Medulla oblongata (tissue), 1 donor: ENCODE results near the gene ZNF629.

Experiments
- DNase-seq: peaks from one replicate; pipeline ENCODE4 v3.0.0-alpha.2; 2015; ENCODE audit errors: extremely low spot score

Gene ZNF629

GRCh38 chr16:30767767-30768465, 19.1 kb downstream of the ZNF629 start:
- DNase-seq: no peak

- no peak for DNase-seq
Measured at GRCh38 chr16:30766933-30767284, 20.1 kb downstream of the ZNF629 start.

DNA sequence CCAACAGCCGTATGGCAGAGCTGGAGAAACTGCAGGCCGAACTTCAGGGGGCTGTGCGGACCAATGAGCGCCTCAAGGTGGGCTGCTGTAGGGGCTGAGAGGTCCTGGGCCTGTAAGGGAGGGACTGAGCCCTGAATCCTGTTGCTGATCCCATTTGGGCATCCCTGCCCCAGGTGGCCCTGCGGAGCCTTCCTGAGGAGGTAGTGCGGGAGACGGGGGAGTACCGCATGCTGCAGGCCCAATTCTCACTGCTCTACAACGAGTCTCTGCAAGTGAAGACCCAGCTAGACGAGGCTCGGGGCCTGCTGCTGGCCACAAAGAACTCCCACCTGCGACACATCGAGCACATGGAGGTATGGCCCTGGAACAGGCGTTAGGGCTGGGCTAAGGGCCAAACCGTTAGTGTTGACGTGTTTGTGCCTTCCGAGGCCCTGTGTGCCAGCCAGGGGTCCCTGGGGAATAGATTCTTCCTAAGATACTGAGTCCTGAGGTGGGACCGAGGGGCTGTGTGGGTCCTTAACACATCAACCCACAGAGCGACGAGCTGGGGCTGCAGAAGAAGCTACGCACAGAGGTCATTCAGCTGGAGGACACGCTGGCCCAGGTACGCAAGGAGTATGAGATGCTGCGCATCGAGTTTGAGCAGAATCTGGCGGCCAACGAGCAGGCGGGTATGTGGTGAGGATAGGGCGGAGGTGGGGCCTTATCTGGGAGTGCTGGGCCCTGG, 20.6 kb downstream of the ZNF629 start:
- DNase-seq: no peak

DNA sequence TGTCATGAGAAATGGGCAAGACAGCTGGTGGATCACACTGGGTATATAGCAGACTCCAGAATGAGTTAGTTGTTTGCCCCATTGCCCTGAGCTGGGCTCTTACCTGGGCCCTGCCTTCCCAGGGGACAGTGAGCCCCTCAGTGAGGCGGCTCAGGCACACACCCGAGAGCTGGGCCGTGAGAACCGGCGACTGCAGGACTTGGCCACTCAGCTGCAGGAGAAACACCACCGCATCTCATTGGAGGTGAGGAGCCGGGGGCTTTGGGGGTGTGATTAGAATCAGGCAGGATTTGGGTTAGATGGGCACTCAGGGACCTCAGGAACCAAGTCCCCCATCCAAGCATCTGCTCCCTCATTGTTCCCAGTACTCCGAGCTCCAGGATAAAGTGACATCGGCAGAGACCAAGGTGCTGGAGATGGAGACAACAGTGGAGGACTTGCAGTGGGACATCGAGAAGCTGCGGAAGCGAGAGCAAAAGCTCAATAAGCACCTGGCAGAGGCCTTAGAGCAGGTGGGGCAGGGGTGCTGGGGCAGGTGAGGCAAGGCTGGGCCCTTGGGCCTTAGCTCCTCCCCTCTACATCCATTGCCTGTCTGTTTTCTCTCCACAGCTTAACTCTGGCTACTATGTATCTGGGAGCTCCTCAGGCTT, 22.1 kb downstream of the ZNF629 start:
- DNase-seq: no peak

GRCh38 chr16:30764086-30764485, 22.9 kb downstream of the ZNF629 start:
- no peak for DNase-seq

DNA sequence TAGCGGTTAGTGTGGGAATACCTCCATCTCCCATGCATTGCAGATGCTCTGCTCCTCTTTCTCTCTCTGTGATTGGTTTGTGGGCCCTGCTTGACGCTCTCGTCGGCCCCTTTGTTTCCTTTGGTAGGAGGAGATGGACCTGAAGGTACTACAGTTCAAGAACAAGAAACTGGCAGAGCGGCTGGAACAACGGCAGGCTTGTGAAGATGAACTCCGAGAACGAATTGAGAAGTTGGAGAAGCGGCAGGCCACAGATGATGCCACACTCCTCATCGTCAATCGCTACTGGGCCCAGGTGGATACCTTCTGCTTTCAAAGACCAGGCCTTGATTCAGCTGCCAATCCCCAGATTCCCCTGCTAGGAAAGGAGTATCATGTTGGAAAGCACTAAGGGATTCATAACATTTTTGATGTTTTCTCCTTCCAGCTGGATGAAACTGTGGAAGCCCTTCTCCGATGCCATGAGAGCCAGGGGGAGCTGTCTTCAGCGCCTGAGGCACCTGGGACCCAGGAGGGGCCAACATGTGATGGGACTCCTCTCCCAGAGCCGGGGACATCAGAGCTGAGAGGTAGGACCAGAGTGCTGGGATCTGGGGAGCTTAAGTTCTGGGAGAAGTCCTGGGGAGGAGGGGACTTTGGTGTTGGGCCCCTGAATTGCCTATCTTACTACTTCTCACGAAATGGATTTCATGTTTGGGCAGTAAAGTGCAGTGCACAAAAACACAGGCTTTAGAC, 23.8 kb downstream of the ZNF629 start:
- DNase-seq: no peak

DNA sequence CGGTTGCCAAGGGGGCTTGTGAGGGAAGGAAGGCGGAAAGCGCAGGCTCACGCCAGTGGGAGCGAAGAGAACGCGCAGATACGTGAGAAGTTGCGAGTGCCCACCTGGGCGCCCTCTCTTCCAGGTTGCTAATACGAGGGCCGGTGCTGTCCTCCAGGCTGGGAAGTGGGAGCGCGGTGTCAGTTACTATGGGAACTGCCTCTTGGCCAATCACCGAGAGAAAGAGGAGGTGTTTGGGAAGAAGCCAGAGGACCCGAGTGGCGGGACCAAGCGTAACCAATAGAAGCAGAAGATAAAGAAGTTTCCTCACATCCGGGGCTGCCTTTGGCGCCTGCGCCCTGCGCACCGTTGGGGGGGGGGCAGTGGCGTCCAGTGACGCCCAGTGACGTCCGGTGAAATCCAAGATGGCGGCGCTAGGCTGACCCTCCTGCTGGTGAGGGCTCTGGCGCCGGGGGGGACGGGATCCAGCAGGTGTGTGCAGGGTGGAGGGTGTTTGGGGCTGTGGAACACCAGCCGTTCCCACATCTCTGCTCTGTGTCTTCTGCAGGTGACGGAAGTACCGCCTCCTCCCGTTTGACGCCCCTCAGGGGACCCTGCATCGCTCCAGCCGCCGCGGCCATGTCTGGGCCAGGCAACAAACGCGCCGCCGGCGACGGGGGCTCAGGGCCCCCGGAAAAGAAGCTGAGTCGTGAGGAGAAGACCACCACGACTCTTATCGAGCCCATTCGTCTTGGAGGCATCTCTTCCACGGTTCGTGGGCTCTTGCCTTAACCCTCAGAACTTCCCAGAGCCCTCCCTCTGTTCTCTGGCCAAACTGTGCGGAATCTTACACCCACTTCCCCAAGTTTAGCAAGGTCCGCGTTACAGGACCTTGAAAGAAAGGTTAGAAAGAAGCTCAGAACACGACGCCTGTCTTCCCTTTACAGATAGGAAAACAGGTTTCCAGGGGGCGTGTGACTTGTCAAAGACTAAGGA, 24.8 kb downstream of the ZNF629 start, which contains the start of the genes CFAP119 and RNF40:
CFAP119 (minus strand) TSS at position 135 of the 975 bp plus-strand sequence. CDS start 314 bp downstream, outside the sequence.
RNF40 (plus strand) TSS at position 395 of the 975 bp plus-strand sequence; CDS start at position 619, 224 bp downstream.
- DNase-seq: peak; percentile 99

DNA sequence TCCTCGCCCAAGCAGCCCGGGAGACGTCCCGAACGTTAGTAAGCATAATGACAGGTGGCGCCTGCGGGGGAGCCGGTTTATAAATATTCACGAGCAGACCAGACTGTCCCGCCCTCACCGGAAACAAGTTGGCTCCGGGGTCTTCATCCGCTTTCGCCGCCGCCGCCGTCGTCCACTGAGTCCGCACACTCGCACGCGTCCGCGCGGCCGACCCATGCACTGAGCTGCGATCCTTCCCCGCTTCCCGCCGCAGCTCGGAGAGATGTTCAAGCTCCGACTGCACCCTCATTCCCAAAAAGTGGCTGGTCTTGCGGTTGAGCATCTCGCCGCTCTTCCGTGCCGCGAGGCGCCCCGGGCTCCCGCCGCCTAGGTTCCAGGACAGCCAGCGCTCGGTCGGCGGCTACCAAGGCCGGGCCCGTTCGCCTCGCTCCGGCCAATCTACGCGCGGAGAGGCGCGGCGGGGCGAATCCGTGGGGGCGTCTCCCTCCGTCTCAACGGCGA, 25.5 kb downstream of the ZNF629 start:
- DNase-seq: no peak

DNA sequence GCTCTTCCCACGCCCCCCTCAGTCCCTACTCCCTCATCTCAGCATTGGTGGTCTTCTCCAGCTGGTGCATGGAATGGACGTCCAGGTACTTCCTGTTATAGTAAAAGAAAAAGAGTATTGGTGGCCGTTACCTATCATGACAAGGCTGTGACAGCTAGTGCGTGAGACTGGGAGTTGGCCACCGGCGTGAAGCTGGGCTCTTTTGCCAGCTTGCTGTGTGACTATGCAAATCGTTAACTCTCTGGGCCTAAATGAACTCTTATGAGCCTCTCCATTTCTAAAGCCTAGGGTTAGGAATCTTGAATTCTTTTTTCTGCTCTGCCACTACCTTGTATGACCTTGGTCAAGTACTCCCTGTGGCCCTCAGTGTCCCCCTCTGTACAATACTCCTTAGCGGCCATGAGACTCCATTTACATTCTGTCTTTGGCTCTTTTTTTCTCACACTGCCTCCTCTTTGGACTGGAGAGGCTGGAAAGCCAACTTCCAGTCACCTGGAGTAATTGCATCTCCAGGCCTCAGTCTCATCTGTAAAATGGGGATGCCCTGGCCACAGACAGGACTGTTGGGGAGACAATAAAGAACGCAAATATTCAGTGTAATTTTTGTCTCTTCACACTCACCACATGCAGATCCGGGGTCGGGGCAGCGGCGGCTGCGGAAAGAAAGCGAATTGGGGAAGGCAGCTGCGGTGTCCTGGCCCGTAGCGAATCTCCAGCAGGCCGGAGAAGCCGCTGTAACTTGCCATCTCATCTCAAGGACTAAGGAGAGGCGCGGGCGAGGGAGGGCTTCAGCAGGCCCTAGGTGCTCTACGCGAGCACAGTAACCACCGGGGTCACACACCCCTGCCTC, 26.2 kb downstream of the ZNF629 start:
- no peak for DNase-seq

GRCh38 chr16:30760001-30760559, 26.9 kb downstream of the ZNF629 start:
- DNase-seq: no peak

- peak; percentile 56 for DNase-seq
Measured at GRCh38 chr16:30758988-30759491, 28.0 kb downstream of the ZNF629 start.

DNA sequence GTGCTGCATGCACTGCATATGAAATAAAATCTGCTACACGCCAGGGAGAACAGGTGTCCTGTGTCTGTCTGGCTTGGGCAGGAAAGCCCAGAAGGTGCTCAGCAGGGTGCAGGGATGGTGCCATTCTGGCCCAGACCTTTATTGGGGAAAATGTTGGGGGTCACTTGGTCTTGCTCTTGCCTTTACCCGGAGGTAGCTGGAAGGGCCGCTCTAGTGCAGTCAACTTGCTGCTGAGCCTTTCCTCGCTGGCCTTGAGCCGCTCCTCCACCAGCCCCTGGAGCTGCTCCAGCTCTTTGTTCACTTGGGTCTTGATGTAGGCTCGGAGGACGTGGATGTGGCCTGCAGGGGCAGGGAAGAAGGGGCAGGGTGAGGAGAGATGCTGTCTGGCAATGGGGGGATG, 29.7 kb downstream of the ZNF629 start:
- DNase-seq: no peak

DNA sequence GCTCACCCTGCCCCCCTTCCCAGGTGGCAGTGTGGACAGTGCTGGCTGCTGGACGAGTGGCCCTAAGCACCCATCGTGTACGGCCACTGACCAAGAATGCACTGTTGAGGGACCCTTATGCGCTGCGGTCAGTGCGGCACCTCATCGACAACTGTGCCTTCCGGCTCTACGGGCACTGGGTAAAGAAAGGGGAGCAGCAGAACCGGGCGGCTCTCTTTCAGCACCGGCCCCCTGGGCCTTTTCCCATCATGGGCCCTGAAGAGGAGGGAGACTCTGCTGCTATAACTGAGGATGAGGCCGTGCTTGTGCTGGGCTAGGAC, 30.3 kb downstream of the ZNF629 start:
- DNase-seq: no peak

DNA sequence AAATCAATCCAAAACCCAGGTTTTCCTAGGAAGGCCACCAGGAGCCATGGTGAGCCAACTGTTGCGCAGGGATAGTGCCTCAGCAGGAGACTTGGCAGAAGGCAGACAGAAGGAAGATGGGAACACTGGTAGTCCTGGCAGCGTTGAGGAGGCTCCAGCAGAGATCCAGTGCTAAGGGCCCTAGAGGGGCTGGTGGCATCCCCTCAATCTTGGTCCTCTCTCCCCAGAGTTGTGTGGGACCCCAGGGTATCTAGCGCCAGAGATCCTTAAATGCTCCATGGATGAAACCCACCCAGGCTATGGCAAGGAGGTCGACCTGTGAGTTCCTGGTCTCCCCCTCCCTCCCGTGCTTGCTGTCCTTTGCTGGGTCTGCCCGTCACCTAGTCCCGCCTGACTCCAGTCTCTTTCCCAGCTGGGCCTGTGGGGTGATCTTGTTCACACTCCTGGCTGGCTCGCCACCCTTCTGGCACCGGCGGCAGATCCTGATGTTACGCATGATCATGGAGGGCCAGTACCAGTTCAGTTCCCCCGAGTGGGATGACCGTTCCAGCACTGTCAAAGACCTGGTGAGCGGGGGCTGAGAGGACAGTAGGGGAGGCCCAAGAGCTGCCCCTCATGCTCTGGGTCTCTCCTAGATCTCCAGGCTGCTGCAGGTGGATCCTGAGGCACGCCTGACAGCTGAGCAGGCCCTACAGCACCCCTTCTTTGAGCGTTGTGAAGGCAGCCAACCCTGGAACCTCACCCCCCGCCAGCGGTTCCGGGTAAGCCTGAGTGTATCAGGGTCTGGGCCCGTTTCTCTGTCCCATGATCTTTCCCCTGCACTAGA, 30.8 kb downstream of the ZNF629 start:
- DNase-seq: no peak

- no peak for DNase-seq
Measured at GRCh38 chr16:30753596-30753995, 33.4 kb downstream of the ZNF629 start.

- no peak for DNase-seq
Measured at GRCh38 chr16:30750876-30751465, 36.0 kb downstream of the ZNF629 start.

- DNase-seq: no peak
Measured at GRCh38 chr16:30750201-30750600, 36.8 kb downstream of the ZNF629 start.
